Nephron (organoid): ENCODE results near the gene CCND1.

Source experiments
- H3K27ac Mint-ChIP-seq, 3 experiments: 2 replicates each; pipeline ENCODE4 v1.8.0; 2020; ENCODE audit warnings: mixed read lengths in 3 of 3, mild to moderate bottlenecking in 2 of 3, moderate library complexity in 1 of 3
- H3K27me3 Mint-ChIP-seq: 2 replicates; pipeline ENCODE4 v1.8.0; 2021; ENCODE audit warnings: low read depth, mild to moderate bottlenecking, moderate library complexity, mixed read lengths
- H3K36me3 Mint-ChIP-seq: 2 replicates; pipeline ENCODE4 v1.8.0; 2020; ENCODE audit warnings: low read depth, mixed read lengths
- H3K4me1 Mint-ChIP-seq: 2 replicates; pipeline ENCODE4 v1.8.0; 2020; ENCODE audit warnings: mixed read lengths
- H3K4me3 Mint-ChIP-seq, 3 experiments: 2 replicates each; pipeline ENCODE4 v1.8.0; 2020; ENCODE audit warnings: mild to moderate bottlenecking in 3 of 3, mixed read lengths in 3 of 3, moderate library complexity in 2 of 3
- H3K9me3 Mint-ChIP-seq: 2 replicates; pipeline ENCODE4 v1.8.0; 2020; ENCODE audit warnings: mixed read lengths
- CTCF ChIP-seq, 3 experiments: fragments of 200-600 bp; sonication (generic); IDR thresholded peaks; one replicate each; pipeline ENCODE4 v1.5.0; 2021; ENCODE audit warnings: antibody characterized with exemption in 3 of 3; ENCODE audit not compliant: unreplicated experiment in 3 of 3

CCND1 gene

GRCh38 chr11:69640260-69640994 lies 529 bp upstream of the CCND1 start:
- Mint-ChIP-seq H3K4me1 (peaks cover 34% of the 10 kb centered on the region), H3K27ac (peak overlapping the region; percentile 94 to 96 (median 94)), H3K9me3 (no peaks in the 10 kb centered on the region), H3K36me3 (peaks cover 4% of the 10 kb centered on the region), H3K27me3 (peaks cover 62% of the 10 kb centered on the region), H3K4me3 (peak overlapping the region; percentile 93 to 99 (median 94))
- no peak for TF ChIP-seq CTCF (IDR thresholded peaks at IDR 0.05; ENCODE audit: unreplicated experiment in 3 of 3)

- H3K27ac Mint-ChIP-seq: peak overlapping the region in 2 of 3 experiments; percentile 94 to 96
- TF ChIP-seq CTCF (IDR thresholded peaks at IDR 0.05; ENCODE audit: unreplicated experiment in 3 of 3): no peak
- peaks cover 49% of the 10 kb centered on the region for H3K27me3 Mint-ChIP-seq
- H3K4me3 Mint-ChIP-seq: peak overlapping the region; percentile 93 to 99 (median 94)
- H3K36me3 Mint-ChIP-seq: peaks cover 5% of the 10 kb centered on the region
- H3K4me1 Mint-ChIP-seq: peaks cover 29% of the 10 kb centered on the region
- no peaks in the 10 kb centered on the region for H3K9me3 Mint-ChIP-seq
These were observed 959 bp downstream of the CCND1 start for GRCh38 chr11:69641681-69642548.

- Mint-ChIP-seq H3K4me3 (peak overlapping the region in 1 of 3 experiments; percentile 93), H3K9me3 (no peaks in the 10 kb centered on the region), H3K27ac (peak overlapping the region in 1 of 3 experiments; percentile 51), H3K4me1 (peaks cover 29% of the 10 kb centered on the region), H3K27me3 (peaks cover 45% of the 10 kb centered on the region), H3K36me3 (peaks cover 8% of the 10 kb centered on the region)
- no peak for TF ChIP-seq CTCF (IDR thresholded peaks at IDR 0.05; ENCODE audit: unreplicated experiment in 3 of 3)
These were observed 1.6 kb downstream of the CCND1 start for GRCh38 chr11:69642549-69642912.

GRCh38 chr11:69642913-69643632 lies 2.1 kb downstream of the CCND1 start:
- no peaks in the 10 kb centered on the region for H3K9me3 Mint-ChIP-seq
- peaks cover 29% of the 10 kb centered on the region for H3K4me1 Mint-ChIP-seq
- peak overlapping the region; percentile 75 to 91 (median 84) for H3K27ac Mint-ChIP-seq
- TF ChIP-seq CTCF (IDR thresholded peaks at IDR 0.05; ENCODE audit: unreplicated experiment in 3 of 3): peak; percentile 95 to 98 (median 96)
- H3K27me3 Mint-ChIP-seq: peaks cover 40% of the 10 kb centered on the region
- peaks cover 8% of the 10 kb centered on the region for H3K36me3 Mint-ChIP-seq
- peak overlapping the region; percentile 84 to 91 (median 90) for H3K4me3 Mint-ChIP-seq

GRCh38 chr11:69643646-69644045 lies 2.7 kb downstream of the CCND1 start:
- no peak for TF ChIP-seq CTCF (IDR thresholded peaks at IDR 0.05; ENCODE audit: unreplicated experiment in 3 of 3)
- peaks cover 36% of the 10 kb centered on the region for H3K27me3 Mint-ChIP-seq
- H3K4me1 Mint-ChIP-seq: peaks cover 25% of the 10 kb centered on the region
- peaks cover 8% of the 10 kb centered on the region for H3K36me3 Mint-ChIP-seq
- H3K27ac Mint-ChIP-seq: peak overlapping the region in 2 of 3 experiments; percentile 84 to 95
- no peaks in the 10 kb centered on the region for H3K9me3 Mint-ChIP-seq
- H3K4me3 Mint-ChIP-seq: peak overlapping the region; percentile 84 to 91 (median 88)
